Cardiac fibroblast (primary cell): ENCODE measurements around the gene MAB21L1.
A peak's percentile ranks its signal among the peaks of the same experiment; 100 is the strongest.

Experiments used
- DNase-seq, 2 donors: peaks; one replicate each; pipeline versions ENCODE4 v3.0.0 to v3.0.0-alpha.2; 2010; ENCODE audit warnings: low read depth in 2 of 2
- H3K4me3 ChIP-seq, 2 donors: replicated peaks in 1 of 2; 1 replicate in 1 of 2; 2 replicates in 1 of 2; pipeline ENCODE4 v1.5.1; 2011; ENCODE audit warnings: low read depth in 2 of 2, low read length in 2 of 2, mild to moderate bottlenecking in 2 of 2, moderate library complexity in 1 of 2
- CTCF ChIP-seq: IDR thresholded peaks from one replicate; pipeline ENCODE4 v1.5.1; 2011; ENCODE audit warnings: low read depth, mild to moderate bottlenecking, low read length, inconsistent platforms

MAB21L1 gene

DNA sequence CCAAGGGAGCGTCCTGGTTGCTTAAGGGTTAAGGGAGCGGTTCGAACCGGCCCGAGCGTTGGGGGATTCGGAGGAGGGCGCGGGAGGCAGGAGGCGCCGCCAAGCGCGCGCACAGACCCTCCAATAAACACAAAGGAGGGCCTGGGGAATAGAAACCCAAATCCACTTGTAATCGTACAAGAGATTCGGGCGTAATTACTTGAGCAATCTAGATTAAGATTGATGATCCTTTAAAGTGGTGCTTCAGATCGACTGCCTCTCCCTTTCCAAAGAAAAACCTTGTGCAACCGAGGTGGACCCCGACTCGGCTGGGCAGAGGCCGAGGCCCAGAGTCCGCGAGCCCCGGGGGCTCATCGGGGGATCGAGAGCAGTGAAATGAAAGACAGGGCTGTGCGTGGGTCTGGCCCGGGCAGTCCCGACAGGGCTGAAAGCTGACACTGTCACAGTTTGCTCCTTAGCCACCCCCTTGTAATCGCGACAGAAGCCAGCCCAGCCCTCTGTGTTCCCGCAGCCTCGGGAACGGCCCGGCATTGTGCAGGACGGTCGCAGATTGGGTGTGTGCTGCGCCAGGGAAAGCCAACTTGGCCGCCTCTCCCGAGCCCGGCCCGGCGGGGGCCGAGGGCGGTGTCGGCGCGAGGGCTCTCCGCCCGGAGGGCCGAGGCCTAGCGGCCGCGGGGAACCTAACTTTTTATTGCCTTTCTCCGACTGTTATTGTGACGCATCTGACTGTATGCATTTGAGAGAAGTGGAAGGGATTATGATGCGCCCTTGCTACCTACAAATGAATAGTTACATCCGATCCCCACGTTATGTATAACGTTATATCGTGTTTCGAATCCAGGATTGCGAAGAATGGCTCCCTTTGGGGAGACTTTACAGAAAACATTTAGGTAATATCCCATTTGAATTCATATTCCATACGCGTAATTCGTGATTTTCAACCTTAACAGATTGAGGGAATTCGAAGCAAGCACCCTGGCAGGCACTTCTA lies 5.5 kb downstream of the MAB21L1 start:
- peak; percentile 32 to 39 for DNase-seq
- peak overlapping the region; percentile 36 to 50 for H3K4me3 ChIP-seq
- TF ChIP-seq CTCF, result no peak

DNA sequence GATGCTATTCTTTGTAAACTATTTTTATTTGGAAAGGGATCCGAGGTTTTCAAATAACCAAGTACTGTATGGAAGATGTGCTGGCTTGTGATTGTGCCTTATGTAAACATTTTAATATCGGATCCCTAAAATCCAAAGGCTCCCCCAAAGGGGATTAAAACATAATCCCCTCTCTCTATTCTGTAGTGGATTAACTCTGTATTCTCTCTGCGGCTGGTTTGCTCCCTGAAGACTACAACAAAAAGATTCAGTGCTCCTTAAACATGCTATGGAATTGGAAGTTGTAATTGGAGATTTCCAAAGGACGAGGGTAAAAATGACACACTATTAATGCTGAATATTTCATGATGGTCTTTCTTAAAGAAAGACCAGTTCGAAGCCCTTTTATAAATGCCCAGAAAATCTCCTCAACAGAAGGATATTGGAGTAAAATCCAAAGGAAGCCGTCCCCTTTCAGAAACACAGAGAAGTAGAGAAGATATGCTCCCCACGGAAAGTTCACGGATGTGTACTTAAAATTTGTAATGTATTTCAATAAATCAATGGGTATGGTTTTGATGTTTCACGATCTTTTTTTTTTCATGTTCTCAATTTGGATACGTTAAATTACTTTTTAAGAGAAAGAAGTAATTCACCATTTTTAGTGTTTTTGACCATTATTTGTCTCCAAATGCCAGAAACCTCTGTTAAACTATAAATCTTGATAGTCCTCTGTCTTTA lies 6.5 kb downstream of the MAB21L1 start:
- TF ChIP-seq CTCF, result no peak
- no peak for DNase-seq
- H3K4me3 ChIP-seq, result no peak overlapping the region

DNA sequence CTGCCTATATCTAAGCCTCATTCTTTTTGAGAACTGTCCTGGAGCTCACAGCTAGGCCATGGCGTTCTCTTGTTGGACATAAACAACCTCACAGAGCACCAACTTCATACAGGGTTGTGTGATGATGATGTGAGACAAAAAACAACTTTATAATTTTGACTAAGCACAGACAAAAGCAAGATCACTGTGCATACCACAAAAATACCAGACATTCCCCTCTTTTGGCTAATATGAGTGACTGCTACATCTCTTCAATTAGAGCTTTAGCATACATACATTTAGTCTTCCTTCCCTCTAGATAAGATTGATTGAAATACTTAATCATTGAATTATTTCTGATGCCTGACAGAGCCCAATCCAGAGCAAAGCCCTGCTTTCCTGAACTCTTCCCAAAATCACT lies 8.3 kb downstream of the MAB21L1 start:
- DNase-seq, result peak; percentile 5 to 28
- no peak overlapping the region for H3K4me3 ChIP-seq
- no peak for TF ChIP-seq CTCF

DNA sequence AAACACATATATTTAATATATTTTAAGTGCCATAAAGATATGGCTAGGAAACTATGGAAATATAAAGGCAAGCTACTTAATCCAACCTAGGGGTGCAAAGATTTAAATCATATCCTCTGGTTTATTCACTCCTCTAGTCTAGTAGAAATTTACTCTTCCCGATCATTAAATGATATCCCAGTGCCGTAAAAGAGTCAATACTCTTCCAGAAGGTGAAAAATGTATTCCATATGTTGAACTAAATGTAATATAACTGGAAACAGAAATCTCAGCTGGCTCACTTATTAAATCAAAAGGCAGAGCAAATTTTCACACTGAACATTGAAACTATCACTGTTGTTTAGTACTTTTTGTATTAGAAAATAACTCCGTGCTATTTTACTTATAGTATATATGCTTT lies 11.1 kb downstream of the MAB21L1 start:
- no peak for DNase-seq
- no peak overlapping the region for H3K4me3 ChIP-seq
- TF ChIP-seq CTCF, result no peak

GRCh38 chr13:35460061-35460460 lies 16.4 kb downstream of the MAB21L1 start:
- no peak for TF ChIP-seq CTCF
- no peak for DNase-seq
- H3K4me3 ChIP-seq, result no peak overlapping the region

DNA sequence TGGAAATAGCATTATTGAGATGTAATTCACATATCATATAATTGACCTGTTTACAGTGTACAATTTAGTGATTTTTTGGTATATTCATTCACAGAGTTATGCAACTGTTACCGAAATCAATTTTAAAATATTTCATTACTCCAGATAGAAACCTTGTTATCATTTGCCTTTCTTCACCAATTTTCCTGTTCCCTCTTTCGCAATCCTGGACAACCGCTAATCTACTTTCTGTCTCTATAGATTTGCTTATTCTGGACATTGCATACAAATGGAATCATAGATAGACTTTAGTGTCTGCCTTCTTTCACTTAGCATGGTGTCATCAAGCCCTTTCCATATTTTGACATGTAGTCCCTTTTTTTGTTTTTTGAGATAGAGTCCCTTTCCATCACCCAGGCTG lies 19.2 kb downstream of the MAB21L1 start:
- TF ChIP-seq CTCF, result no peak
- no peak for DNase-seq
- H3K4me3 ChIP-seq, result no peak overlapping the region
